GM12878 (cell line): ENCODE measurements around the gene PRTN3. TPM values are rescaled to one million over a fixed set of nuclear protein-coding genes. Genes with fewer than 3 reads are reported as not detected.

ENCODE experiments used
- ATAC-seq: fragments of 200-7000 bp; cut with Tn5 transposase; 3 replicates; pipeline ENCODE4 v1.9.1; 2020; ENCODE audit warnings: mild to moderate bottlenecking, moderate library complexity
- BruUV-seq: library from RNA; stranded (reverse); fragments of 400-500 nt; replicated peaks from 2 replicates; lab custom pipeline; 2021; lab: Mats Ljungman, UMichigan
- CTCF ChIA-PET: fragments of 300-600 bp; sonication (Branson Sonifier 250); formaldehyde crosslinking; extraction: SDS; loops from one replicate; lab custom pipeline; 2021; ENCODE audit warnings: inconsistent platforms; lab: Yijun Ruan, JAX
- POLR2A ChIA-PET: fragments of 350-600 bp; formaldehyde crosslinking; extraction: SDS; loops from one replicate; lab custom pipeline; 2021; ENCODE audit warnings: inconsistent platforms; lab: Charles Lee
- RAD21 ChIA-PET: fragments of 300-600 bp; sonication (Branson Sonifier 250); formaldehyde crosslinking; loops from one replicate; lab custom pipeline; 2023; ENCODE audit warnings: antibody characterized with exemption; ENCODE audit not compliant: unreplicated experiment; lab: Charles Lee
- SMC1A ChIA-PET: fragments of 300-600 bp; sonication (Branson Sonifier 250); formaldehyde crosslinking; loops from one replicate; lab custom pipeline; 2023; ENCODE audit not compliant: unreplicated experiment, uncharacterized antibody; lab: Charles Lee
- DNase-seq: peaks from one replicate; pipeline ENCODE4 v3.0.0-alpha.2; 2011; ENCODE audit warnings: low read depth, low spot score
- FAIRE-seq: peaks from 3 replicates; lab custom pipeline; 2011; peaks lifted over from hg19 to GRCh38; lab: Jason Lieb, UNC
- H2AFZ ChIP-seq: 2 replicates; pipeline ENCODE4 v1.6.0; 2011; ENCODE audit warnings: low read depth, low read length, control low read depth; ENCODE audit not compliant: control insufficient read depth
- H3K27ac ChIP-seq: 2 replicates; pipeline ENCODE4 v1.5.1; 2011; ENCODE audit warnings: control low read depth; ENCODE audit not compliant: control insufficient read depth, insufficient read depth
- H3K27me3 ChIP-seq, 2 experiments: replicated peaks in 1 of 2; 2 replicates each; pipeline versions ENCODE4 v1.6.0 to v1.6.1; 2011; ENCODE audit warnings: low read length in 1 of 2; ENCODE audit not compliant: control insufficient read depth in 2 of 2, insufficient read depth in 2 of 2
- H3K36me3 ChIP-seq, 2 experiments: 2 replicates each; pipeline ENCODE4 v1.5.1; 2011; ENCODE audit warnings: low read length in 1 of 2; ENCODE audit not compliant: control insufficient read depth in 2 of 2, insufficient read depth in 2 of 2
- H3K4me1 ChIP-seq: 2 replicates; pipeline ENCODE4 v1.6.1; 2011; ENCODE audit warnings: mild to moderate bottlenecking, low read length, moderate library complexity, mixed read lengths; ENCODE audit not compliant: control insufficient read depth, insufficient read depth
- H3K4me2 ChIP-seq: 2 replicates; pipeline ENCODE4 v1.6.0; 2011; ENCODE audit warnings: control low read depth; ENCODE audit not compliant: control insufficient read depth, insufficient read depth
- H3K4me3 ChIP-seq: fragments of 200-600 bp; sonication (generic); 2 replicates; pipeline ENCODE4 v1.5.1; 2016
- H3K79me2 ChIP-seq: 2 replicates; pipeline ENCODE4 v1.6.0; 2011; ENCODE audit warnings: low read length; ENCODE audit not compliant: control insufficient read depth, insufficient read depth
- H3K9ac ChIP-seq: 2 replicates; pipeline ENCODE4 v1.8.0; 2011; ENCODE audit warnings: low read length, control low read depth, mixed read lengths; ENCODE audit not compliant: control insufficient read depth, insufficient read depth
- H3K9me3 ChIP-seq: replicated peaks from 3 replicates; pipeline ENCODE4 v1.5.1; 2011; ENCODE audit warnings: mild to moderate bottlenecking, low read length; ENCODE audit not compliant: control insufficient read depth, insufficient read depth
- H4K20me1 ChIP-seq: 2 replicates; pipeline ENCODE4 v1.6.0; 2011; ENCODE audit not compliant: control insufficient read depth, insufficient read depth
- CBX3 ChIP-seq: fragments of 200-600 bp; sonication (generic); IDR thresholded peaks from 2 replicates; pipeline ENCODE4 v1.6.1; 2016; ENCODE audit warnings: low read depth, borderline replicate concordance
- ESRRA ChIP-seq: IDR thresholded peaks from 2 replicates; pipeline ENCODE4 v1.6.1; 2012; ENCODE audit warnings: mild to moderate bottlenecking, low read length, improper control_type of control experiment
- HDAC2 ChIP-seq: fragments of 200-600 bp; sonication (generic); IDR thresholded peaks from 2 replicates; pipeline ENCODE4 v1.6.1; 2017
- PAX5 ChIP-seq: IDR thresholded peaks from 2 replicates; pipeline ENCODE4 v1.6.1; 2011; ENCODE audit warnings: low read depth, low read length, borderline replicate concordance
- PML ChIP-seq: IDR thresholded peaks from 2 replicates; pipeline ENCODE4 v1.6.1; 2012; ENCODE audit warnings: low read length, inconsistent platforms
- POLR2A ChIP-seq: IDR thresholded peaks from 2 replicates; pipeline ENCODE4 v1.6.1; 2011; ENCODE audit warnings: low read depth, mild to moderate bottlenecking, low read length
- POLR2AphosphoS5 ChIP-seq: IDR thresholded peaks from 2 replicates; pipeline ENCODE4 v1.6.1; 2011; ENCODE audit warnings: mild to moderate bottlenecking, low read length, inconsistent platforms
- SUZ12 ChIP-seq: fragments of 200-600 bp; sonication (generic); IDR thresholded peaks from one replicate; pipeline ENCODE4 v1.6.1; 2018; ENCODE audit warnings: antibody characterized with exemption, mild to moderate bottlenecking; ENCODE audit not compliant: unreplicated experiment
- TARDBP ChIP-seq: IDR thresholded peaks from 2 replicates; pipeline ENCODE4 v1.6.1; 2016; ENCODE audit warnings: borderline replicate concordance
- WGBS: methylation state at CpG from one replicate; pipeline ENCODE4 v1.1.6; 2016; ENCODE audit warnings: low lambda C conversion rate; ENCODE audit not compliant: insufficient replicate concordance, insufficient coverage; ENCODE audit errors: missing lambda C conversion rate; 5-methylcytosine and 5-hydroxymethylcytosine counted together
- in situ Hi-C: fragments of 300-500 bp; cut with MboI; formaldehyde crosslinking; loops from 9 replicates; pipeline ENCODE4 v1.14.3; 2018; ENCODE audit warnings: mixed read lengths
- intact Hi-C: fragments of 100-400 bp; cut with micrococcal nuclease; formaldehyde crosslinking; loops from one replicate; pipeline ENCODE4 v1.14.2; 2022; ENCODE audit not compliant: unreplicated experiment
- polyA plus RNA-seq, 11 experiments: library from polyadenylated mRNA; depleted of rRNA in 4 of 11; unstranded in 6 of 11; stranded (reverse) in 5 of 11; fragments of >200 nt; fragmentation: Nextera tagmentation in 4 of 11; fragmentation: Illumina TruSeq in 1 of 11; extraction: Ambion mirVana in 4 of 11; extraction: Trizol in 1 of 11; gene quantifications; 1 replicate in 1 of 11; 2 replicates in 10 of 11; pipeline versions ENCODE4 v1.2.1 to v1.2.3, GENCODE V29; 2011 to 2016; ENCODE audit warnings: inconsistent platforms in 2 of 11, missing spikeins in 2 of 11, low read depth in 1 of 11
- total RNA-seq, 4 experiments: library from RNA; depleted of rRNA in 3 of 4; stranded (reverse); fragments of >200 nt in 3 of 4; fragmentation: Illumina TruSeq in 1 of 4; extraction: Trizol in 1 of 4; gene quantifications; 2 replicates each; pipeline versions ENCODE4 v1.2.1 to v1.2.3, GENCODE V29; 2013 to 2021

PRTN3 gene
- total and polyA plus RNA-seq, 10 of the 15 experiments (the other 5 are each of a cell fraction or from before 2014, with no cell fraction given) = 0.08 TPM; not detected in 9

DNA sequence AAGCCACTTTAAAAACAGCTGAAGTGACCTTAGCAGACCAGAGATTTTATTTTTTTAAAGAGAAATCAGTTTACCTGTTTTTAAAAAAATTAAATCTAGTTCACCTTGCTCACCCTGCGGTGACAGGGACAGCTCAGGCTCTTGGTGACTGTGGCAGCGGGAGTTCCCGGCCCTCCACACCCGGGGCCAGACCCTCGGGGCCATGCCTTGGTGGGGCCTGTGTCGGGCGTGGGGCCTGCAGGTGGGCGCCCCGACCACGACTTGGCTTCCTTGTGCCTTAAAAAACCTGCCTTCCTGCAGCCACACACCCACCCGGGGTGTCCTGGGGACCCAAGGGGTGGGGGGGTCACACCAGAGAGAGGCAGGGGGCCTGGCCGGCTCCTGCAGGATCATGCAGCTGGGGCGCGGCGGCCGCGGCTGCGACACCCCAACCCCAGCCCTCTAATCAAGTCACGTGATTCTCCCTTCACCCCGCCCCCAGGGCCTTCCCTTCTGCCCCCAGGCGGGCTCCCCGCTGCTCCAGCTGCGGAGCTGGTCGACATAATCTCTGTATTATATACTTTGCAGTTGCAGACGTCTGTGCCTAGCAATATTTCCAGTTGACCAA, 29.8 kb upstream of the PRTN3 start:
- no peak for FAIRE-seq

DNA sequence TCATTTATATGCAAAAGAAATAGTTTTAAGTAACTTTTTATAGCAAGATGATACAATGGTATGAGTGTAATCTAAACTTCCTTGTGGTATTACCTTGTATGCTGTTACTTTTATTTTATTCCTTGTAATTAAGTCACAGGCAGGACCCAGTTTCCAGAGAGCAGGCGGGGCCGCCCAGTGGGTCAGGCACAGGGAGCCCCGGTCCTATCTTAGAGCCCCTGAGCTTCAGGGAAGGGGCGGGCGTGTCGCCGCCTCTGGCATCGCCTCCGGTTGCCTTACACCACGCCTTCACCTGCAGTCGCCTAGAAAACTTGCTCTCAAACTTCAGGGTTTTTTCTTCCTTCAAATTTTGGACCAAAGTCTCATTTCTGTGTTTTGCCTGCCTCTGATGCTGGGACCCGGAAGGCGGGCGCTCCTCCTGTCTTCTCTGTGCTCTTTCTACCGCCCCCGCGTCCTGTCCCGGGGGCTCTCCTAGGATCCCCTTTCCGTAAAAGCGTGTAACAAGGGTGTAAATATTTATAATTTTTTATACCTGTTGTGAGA, 29.2 kb upstream of the PRTN3 start:
- WGBS = over 99% methylated on average over 20 of the region's 20 CpGs
- DNase-seq (no peak), FAIRE-seq (no peak), ATAC-seq (no peak)
- SMC1A ChIA-PET = no interaction called here
- no peak overlapping the region for H3K9ac ChIP-seq
- no peak overlapping the region for H3K27ac ChIP-seq
- no peak overlapping the region for H2AFZ ChIP-seq
- in situ Hi-C loops = no loop called here
- H4K20me1 ChIP-seq = no peaks in the 10 kb centered on the region; the same call in 1 of the 2 replicates
- BruUV-seq = TSS peak; percentile 55
- no peaks in the 10 kb centered on the region for H3K27me3 ChIP-seq
- POLR2A ChIA-PET = no interaction called here
- H3K4me2 ChIP-seq = no peak overlapping the region
- H3K4me1 ChIP-seq = no peaks in the 10 kb centered on the region
- RAD21 ChIA-PET = no interaction called here
- CTCF ChIA-PET = no interaction called here
- peaks cover 1% of the 10 kb centered on the region; the same call in 1 of the 2 replicates for H3K79me2 ChIP-seq
- TF ChIP-seq POLR2AphosphoS5 (peak; percentile 22; the same call in 1 of the 2 replicates), TARDBP (no peak), ESRRA (no peak), CBX3 (no peak), PML (no peak), SUZ12 (no peak), POLR2A (no peak), PAX5 (no peak)
- intact Hi-C loops = no loop called here
- peaks cover 30 to 33% of the 10 kb centered on the region in 2 experiments; a peak in 3 of 4 replicates for H3K36me3 ChIP-seq
- H3K4me3 ChIP-seq = no peak overlapping the region
- no peaks in the 10 kb centered on the region; the same call in 2 of the 3 replicates for H3K9me3 ChIP-seq

More for the DNA sequence above, 29.8 kb upstream of the PRTN3 start:
- no peaks in the 10 kb centered on the region; the same call in 1 of the 2 replicates for H4K20me1 ChIP-seq
- H2AFZ ChIP-seq = no peak overlapping the region
- no peak overlapping the region for H3K27ac ChIP-seq
- ATAC-seq (no peak), DNase-seq (no peak)
- no peak overlapping the region for H3K4me2 ChIP-seq
- 86% methylated on average over 24 of the region's 25 CpGs for WGBS
- POLR2A ChIA-PET = no interaction called here
- RAD21 ChIA-PET = no interaction called here
- no peaks in the 10 kb centered on the region; the same call in 2 of the 3 replicates for H3K9me3 ChIP-seq
- no peaks in the 10 kb centered on the region for H3K4me1 ChIP-seq
- H3K9ac ChIP-seq = no peak overlapping the region
- no TSS peak for BruUV-seq
- CTCF ChIA-PET = no interaction called here
- in situ Hi-C loops = no loop called here
- H3K27me3 ChIP-seq = no peaks in the 10 kb centered on the region
- TF ChIP-seq CBX3 (no peak), POLR2AphosphoS5 (0 out of 2 replicates have a peak, but pooled peaks have one; percentile 0), HDAC2 (no peak)
- H3K4me3 ChIP-seq = no peak overlapping the region
- intact Hi-C loops = no loop called here
- H3K79me2 ChIP-seq = peaks cover 1% of the 10 kb centered on the region; the same call in 1 of the 2 replicates
- SMC1A ChIA-PET = no interaction called here
- peaks cover 33 to 36% of the 10 kb centered on the region in 2 experiments; a peak in 3 of 4 replicates for H3K36me3 ChIP-seq
